Iris pigment epithelial cell (primary cell): ENCODE results near the gene MAPK8.
"Not testable (repeated sequence)": the region's sequence is repeated elsewhere in the genome, so short reads cannot be mapped to it uniquely, and the experiment has no call there.

Experiments used
- DNase-seq: peaks from one replicate; pipeline ENCODE4 v3.0.0-alpha.2; 2011; ENCODE audit warnings: low read depth

The MAPK8 gene

DNA sequence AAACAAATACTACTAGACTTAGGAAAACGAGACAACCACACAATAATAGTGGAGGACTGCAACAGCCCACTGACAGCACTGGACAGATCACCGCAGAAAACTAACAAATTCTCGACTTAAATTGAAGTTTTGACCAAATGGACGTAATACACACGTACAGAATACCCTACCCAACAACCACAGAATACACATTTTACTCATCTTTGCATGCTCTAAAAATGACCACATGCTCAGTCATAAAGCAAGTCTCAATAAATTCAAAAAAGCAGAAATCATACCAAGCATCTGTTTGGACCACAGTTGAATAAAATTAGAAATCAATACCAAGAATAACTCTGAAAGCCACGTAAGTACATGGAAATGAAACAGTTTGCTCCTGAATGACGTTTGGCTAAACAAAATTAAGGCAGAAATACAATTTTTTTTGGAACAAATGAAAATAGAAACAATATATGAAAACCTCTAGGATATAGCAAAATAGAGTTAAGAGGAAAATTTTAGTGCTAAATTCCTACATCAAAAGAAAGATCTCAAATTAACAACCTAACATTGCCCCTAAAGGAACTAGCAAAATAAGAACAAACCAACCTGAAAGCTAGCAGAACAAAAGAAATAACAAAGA lies 30.6 kb downstream of the MAPK8 start:
- DNase-seq: no peak

DNA sequence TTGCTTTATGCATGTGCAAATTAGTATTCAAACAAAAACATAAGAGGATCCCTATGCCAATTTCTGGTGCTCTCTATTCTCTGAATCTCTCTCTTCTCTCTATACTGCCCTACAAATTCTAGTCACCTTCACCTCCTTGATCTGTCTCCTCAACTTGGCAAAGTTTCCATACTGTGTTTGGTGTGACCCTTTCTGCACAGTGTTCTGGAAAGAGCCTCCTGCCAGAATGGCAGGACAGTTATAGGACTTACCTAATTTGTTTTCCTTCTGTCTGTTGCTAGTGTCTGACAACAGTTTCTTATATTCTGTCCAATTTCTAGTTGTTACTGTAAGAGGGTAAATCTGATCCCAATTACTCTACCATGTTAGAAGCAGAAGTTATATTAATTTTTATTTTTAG lies 34.3 kb downstream of the MAPK8 start:
- DNase-seq: no peak

DNA sequence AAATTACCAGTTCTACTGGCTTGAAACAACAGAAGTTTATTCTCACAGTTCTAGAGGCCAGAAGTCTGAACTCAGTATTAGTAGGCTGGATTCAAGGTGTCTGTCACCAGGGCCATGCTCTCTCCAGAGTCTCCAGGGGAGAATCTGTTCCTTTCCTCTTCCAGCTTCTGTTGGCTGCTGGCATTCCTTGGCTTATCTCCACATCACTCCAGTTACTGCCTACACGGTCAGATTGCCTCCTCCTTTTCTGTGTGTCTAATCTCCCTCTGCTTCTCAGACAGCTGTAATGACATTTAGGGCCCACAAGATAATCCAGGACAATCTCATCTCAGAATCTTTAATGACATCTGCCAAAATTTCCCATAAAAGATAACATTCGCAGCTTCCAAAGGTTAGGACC lies 36.6 kb downstream of the MAPK8 start:
- no peak for DNase-seq

DNA sequence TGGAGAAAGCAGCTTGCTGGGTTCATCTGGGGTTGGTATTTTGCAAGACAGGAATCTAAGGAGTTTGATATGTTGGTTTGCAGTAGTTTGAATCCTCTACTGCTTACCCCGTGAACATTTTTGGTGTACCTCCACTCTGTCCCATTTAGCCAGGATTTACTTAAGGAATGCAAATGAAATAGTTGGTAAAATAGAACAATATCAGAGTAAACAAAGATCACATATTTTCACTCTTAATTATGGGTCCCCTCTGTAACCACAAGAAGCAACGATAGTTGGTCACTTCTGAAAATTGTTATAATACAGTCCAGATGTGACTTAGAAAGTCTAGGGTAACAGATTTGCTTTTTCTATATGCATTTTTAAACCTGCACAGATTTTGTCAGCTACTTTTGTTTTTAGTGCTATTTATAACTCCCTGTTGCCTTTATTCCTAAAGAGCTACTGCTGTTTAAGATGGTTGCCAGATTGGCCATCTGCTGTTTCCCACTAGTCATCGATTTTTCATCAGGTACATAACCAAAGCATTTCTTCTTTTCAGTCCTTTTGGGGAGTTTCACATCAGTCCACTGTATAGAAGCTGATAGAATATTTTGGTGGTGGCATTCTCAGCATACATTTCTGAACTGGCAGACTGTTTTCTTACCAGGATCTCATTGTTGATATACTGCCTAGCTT lies 37.6 kb downstream of the MAPK8 start:
- DNase-seq: peak; percentile 6

DNA sequence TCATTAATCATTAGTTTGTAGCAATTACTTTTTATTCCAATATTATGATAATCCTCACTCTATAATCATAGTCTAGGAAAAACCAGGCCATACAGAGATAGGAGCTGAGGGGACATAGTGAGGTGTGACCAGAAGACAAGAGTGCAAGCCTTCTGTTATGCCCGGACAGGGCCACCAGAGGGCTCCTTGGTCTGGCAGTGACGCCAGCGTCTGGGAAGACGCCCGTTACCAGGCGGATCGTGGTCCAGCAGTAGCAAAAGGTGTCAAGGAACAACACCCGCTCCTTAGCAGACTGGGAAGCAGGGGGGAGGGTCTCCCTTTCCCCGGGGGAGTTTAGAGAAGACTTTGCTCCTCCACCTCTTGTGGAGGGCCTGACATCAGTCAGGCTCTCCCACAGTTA lies 39.8 kb downstream of the MAPK8 start:
- DNase-seq: not testable (repeated sequence)

DNA sequence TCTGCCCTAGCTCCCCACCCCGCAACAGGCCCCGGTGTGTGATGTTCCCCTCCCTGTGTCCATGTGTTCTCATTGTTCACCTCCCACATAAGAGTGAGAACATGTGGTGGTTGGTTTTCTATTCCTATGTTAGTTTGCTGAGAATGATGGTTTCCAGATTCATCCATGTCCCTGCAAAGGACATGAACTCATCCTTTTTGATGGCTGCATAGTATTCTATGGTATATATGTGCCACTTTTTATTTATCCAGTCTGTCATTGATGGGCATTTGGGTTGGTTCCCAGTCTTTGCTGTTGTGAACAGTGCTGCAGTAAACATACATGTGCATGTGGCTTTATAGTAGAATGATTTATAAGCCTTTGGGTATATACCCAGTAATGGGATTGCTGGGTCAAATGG lies 41.1 kb downstream of the MAPK8 start:
- DNase-seq: not testable (repeated sequence)

DNA sequence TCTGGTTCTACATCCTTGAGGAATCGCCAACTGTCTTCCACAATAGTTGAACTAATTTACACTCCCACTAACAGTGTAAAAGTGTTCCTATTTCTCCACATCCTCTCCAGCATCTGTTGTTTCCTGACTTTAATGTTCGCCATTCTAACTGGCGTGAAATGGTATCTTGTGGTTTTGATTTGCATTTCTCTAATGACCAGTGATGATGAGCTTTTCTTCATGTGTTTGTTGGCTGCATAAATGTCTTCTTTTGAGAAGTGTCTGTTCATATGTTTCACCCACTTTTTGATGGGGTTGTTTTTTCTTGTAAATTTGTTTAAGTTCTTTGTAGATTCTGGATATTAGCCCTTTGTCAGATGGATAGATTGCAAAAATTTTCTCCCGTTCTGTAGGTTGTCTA lies 41.5 kb downstream of the MAPK8 start:
- DNase-seq: not testable (repeated sequence)

GRCh38 chr10:48353246-48353645 lies 46.8 kb downstream of the MAPK8 start:
- no peak for DNase-seq

- DNase-seq: no peak
These were observed 51.2 kb downstream of the MAPK8 start for GRCh38 chr10:48357631-48358030.

GRCh38 chr10:48358162-48358561 lies 51.7 kb downstream of the MAPK8 start:
- DNase-seq: no peak

GRCh38 chr10:48358838-48359237 lies 52.4 kb downstream of the MAPK8 start:
- DNase-seq: no peak

- DNase-seq: no peak
These were observed 54.7 kb downstream of the MAPK8 start for GRCh38 chr10:48361176-48361575.

- DNase-seq: peak; percentile 80
These were observed 57.3 kb downstream of the MAPK8 start for GRCh38 chr10:48363617-48364355.

DNA sequence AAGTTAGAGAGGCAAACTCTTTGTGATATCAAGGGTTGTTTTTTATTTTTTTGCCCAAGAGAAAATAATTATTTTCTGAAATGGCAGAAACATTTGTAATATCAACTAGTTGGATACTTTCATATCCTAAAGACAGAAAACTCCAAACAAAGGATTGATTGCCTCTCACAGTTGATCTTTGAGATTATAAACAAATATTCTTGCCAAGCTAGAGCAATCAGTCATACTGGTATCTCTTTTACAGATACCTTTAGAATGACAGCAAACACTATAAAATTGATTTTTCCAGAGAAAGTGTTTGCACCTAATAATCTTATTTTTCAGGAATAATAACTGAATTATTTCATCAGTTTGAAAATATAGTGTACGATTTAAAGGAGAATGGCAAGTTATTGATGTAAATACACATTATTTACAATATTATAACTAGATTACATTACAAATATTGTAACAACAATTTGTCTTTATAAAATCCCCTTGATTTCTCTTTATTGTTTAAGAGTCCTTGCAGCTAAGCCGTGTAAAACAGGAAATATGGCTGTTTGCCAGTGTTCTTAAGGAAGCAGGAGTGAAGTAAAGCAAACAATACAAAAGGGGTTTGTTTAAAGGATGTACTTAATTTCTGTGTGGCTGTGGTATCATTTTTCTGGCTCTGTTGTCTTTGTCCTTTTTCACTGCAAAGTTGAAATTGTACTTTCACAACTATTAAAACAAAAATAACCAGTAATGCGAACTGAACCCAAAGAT lies 58.4 kb downstream of the MAPK8 start:
- DNase-seq: peak; percentile 83

DNA sequence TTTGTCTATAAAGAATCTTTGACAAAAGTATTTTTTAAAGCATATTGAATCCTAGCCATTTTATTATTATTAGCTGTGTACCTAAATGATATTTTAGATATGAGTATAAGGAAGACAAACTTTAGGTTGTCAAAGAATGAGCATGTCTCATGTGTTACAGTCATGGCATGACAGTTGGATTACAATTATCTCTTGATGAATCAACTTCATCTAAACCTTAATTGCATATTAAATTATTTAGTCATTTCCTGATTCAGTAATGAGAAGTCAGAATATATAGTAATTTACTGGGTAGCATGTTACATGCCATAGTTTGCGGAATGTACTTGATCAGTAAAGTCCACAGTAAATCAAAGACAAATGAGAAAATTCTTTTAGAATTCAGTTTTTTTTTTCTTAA lies 59.2 kb downstream of the MAPK8 start:
- no peak for DNase-seq

DNA sequence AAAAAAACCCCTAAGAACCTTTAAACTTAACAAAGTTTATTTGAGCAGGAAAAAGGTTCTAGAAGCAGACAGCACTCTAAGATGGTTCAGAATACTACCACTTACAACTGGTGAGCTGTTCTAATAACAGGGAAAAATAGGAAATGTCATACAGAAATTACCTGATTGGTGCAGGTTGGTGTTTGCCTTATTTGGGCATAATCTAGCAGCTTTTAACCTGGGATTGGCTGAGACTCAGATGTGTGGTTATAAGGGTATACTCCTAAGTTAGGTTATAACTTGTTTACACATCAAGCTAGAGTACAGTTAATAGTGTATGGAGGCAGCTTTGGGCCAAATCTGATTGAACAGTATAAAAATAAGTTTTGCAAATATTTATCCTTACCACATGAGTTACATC lies 59.8 kb downstream of the MAPK8 start:
- DNase-seq: peak; percentile 15

- no peak for DNase-seq
These were observed 63.0 kb downstream of the MAPK8 start for GRCh38 chr10:48369501-48369900.

- no peak for DNase-seq
These were observed 71.5 kb downstream of the MAPK8 start for GRCh38 chr10:48377751-48378530.

DNA sequence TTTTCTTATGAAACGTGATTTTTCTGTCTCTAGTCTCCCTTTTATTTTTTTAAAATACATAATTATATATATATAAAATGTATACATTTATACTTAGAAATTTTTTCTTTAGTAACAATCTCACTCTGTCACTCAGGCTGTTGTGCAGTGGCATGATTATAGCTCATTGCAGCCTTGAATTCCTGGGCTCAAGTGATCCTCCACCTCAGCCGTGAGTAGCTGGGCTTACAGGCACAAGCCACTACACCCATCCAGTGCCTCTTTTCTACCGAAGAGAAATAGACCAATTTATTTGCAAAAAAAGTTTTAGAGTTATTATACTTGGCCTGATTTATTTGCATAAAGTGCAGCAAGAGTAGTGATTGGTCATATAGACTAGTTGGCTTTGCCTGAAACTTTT lies 72.2 kb downstream of the MAPK8 start:
- DNase-seq: no peak

GRCh38 chr10:48381971-48382370 lies 75.5 kb downstream of the MAPK8 start:
- DNase-seq: no peak

- no peak for DNase-seq
These were observed 76.5 kb downstream of the MAPK8 start for GRCh38 chr10:48382982-48383381.

DNA sequence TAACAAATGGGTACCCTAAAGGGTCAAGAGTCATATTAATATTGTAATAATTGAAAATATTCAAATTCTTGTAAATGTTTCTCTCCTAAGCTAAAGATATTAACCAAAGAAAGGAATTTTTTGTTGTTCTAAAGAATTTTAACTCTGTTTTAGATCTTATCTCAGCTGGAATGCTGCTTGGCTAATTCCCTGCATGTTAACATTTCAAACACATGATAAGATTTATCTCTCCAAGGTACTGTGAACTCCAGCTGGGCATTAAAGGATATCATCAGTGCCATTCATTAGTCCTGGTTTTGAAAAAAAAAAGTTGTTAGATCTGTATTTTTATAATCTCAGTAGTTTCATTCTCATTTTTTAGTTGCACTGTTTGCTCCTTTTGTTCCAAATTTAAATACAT lies 76.9 kb downstream of the MAPK8 start:
- DNase-seq: peak; percentile 34
